IMR-90 (cell line): ENCODE data around the gene SSBP3.

Experiments used
- CEBPB ChIP-seq: IDR thresholded peaks from 2 replicates; pipeline ENCODE4 v1.6.1; 2012; ENCODE audit warnings: low read depth, low read length, improper control_type of control experiment
- ELK1 ChIP-seq: fragments of 150-350 bp; IDR thresholded peaks from 2 replicates; pipeline ENCODE4 v1.6.1; 2016; ENCODE audit warnings: low read depth, mild to moderate bottlenecking, low read length, moderate library complexity, borderline replicate concordance
- MAFK ChIP-seq: IDR thresholded peaks from 2 replicates; pipeline ENCODE4 v1.6.1; 2012; ENCODE audit warnings: low read depth, low read length, improper control_type of control experiment
- MAZ ChIP-seq: IDR thresholded peaks from 2 replicates; pipeline ENCODE4 v1.6.1; 2012; ENCODE audit warnings: low read depth, mild to moderate bottlenecking, low read length, improper control_type of control experiment, moderate library complexity, borderline replicate concordance
- MXI1 ChIP-seq: IDR thresholded peaks from 2 replicates; pipeline ENCODE4 v1.6.1; 2012; ENCODE audit warnings: low read depth, mild to moderate bottlenecking, low read length, moderate library complexity, borderline replicate concordance
- NFE2L2 ChIP-seq: fragments of 150-350 bp; IDR thresholded peaks from 2 replicates; pipeline ENCODE4 v1.6.1; 2016; ENCODE audit warnings: low read depth, mild to moderate bottlenecking, low read length
- POLR2A ChIP-seq: IDR thresholded peaks from 2 replicates; pipeline ENCODE4 v1.6.1; 2012; ENCODE audit warnings: mild to moderate bottlenecking, low read depth, low read length
- RAD21 ChIP-seq: IDR thresholded peaks from 2 replicates; pipeline ENCODE4 v1.6.1; 2012; ENCODE audit warnings: low read length, improper control_type of control experiment
- RFX5 ChIP-seq: IDR thresholded peaks from 2 replicates; pipeline ENCODE4 v1.8.0; 2012; ENCODE audit warnings: low read depth, mild to moderate bottlenecking, low read length, moderate library complexity
- SMC3 ChIP-seq: fragments of 150-350 bp; IDR thresholded peaks from 2 replicates; pipeline ENCODE4 v1.6.1; 2016; ENCODE audit warnings: low read depth, mild to moderate bottlenecking, antibody characterized with exemption, low read length, moderate library complexity
- TF ChIP-seq, protein P1 (sequence below): conservative IDR thresholded peaks from 2 replicates; pipeline ENCODE4 v1.5.1; 2012; ENCODE audit warnings: mild to moderate bottlenecking, low read depth, low read length, improper control_type of control experiment
- TF ChIP-seq, protein P2 (sequence below): fragments of 150-350 bp; IDR thresholded peaks from 2 replicates; pipeline ENCODE4 v1.6.1; 2017; ENCODE audit warnings: mild to moderate bottlenecking, antibody characterized with exemption, low read length, low read depth

DNA sequence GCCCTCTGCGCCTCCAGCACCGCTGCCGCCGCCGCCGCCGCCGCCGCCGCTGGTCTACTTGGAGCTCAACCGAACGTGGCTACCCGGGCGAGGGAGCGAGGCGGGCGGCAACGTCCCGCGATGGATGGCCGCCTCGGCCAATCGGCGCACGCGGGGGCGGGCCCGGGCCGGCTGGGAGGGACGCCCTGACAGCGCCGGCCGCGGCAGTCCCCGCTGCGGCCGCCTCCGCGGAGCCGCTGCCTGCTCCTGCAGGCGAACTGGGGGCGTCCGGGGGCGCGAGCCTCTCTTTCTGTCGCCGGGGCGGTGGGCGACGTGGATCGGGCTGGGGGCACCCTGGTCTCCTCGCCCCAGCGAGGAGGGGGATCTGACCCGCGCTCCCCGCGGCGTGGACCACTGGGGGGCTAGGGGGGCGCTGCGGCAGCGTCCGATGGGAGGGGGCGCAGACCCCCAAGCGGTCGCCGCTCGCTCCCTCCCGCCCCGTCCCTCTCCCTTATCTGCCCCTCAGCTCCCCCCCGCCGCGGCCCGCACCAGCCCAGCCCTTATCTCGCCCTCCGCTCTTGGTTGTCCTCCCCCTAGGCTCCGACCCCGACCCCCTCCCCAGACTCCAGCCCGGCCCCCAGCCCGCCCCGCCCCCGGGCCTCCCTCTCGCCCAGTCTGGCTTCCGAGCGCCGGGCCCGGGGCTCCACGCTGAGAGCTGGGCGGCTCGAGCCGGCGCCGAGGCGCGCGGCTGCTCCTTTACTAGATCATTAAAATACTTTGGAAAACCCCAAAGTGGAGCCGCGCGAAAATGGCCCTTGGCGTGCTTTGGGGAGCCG lies at the start of gene SSBP3:
- TF ChIP-seq, protein P1, sequence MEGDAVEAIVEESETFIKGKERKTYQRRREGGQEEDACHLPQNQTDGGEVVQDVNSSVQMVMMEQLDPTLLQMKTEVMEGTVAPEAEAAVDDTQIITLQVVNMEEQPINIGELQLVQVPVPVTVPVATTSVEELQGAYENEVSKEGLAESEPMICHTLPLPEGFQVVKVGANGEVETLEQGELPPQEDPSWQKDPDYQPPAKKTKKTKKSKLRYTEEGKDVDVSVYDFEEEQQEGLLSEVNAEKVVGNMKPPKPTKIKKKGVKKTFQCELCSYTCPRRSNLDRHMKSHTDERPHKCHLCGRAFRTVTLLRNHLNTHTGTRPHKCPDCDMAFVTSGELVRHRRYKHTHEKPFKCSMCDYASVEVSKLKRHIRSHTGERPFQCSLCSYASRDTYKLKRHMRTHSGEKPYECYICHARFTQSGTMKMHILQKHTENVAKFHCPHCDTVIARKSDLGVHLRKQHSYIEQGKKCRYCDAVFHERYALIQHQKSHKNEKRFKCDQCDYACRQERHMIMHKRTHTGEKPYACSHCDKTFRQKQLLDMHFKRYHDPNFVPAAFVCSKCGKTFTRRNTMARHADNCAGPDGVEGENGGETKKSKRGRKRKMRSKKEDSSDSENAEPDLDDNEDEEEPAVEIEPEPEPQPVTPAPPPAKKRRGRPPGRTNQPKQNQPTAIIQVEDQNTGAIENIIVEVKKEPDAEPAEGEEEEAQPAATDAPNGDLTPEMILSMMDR: no peak
- TF ChIP-seq MAZ (peak; percentile 11; the same call in 1 of the 2 replicates), RAD21 (peak; percentile 3; the same call in 1 of the 2 replicates), NFE2L2 (no peak), CEBPB (no peak), ELK1 (no peak), SMC3 (no peak), MXI1 (no peak), POLR2A (peak; percentile 44; the same call in 1 of the 2 replicates), RFX5 (no peak), MAFK (no peak)
- TF ChIP-seq, protein P2, sequence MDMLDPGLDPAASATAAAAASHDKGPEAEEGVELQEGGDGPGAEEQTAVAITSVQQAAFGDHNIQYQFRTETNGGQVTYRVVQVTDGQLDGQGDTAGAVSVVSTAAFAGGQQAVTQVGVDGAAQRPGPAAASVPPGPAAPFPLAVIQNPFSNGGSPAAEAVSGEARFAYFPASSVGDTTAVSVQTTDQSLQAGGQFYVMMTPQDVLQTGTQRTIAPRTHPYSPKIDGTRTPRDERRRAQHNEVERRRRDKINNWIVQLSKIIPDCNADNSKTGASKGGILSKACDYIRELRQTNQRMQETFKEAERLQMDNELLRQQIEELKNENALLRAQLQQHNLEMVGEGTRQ: no peak
